ENCODE results near the gene AKTIP.

Gene AKTIP

GRCh38 chr16:53503991-53504663 is 1.1 kb upstream of the AKTIP start:
- Histone ChIP-seq H3K9me3 (ENCODE audit: control insufficient read depth, low read length) (no peaks in the 10 kb centered on the region), H3K36me3 (ENCODE audit: control insufficient read depth, insufficient read depth, low read length) (no peaks in the 10 kb centered on the region), H3K4me3 (ENCODE audit: insufficient read depth, low read depth, low read length) (peak overlapping the region; percentile 66), H3K27me3 (ENCODE audit: control insufficient read depth, insufficient read depth, low read length, poor library complexity, severe bottlenecking) (peaks cover 6% of the 10 kb centered on the region), H3K4me1 (ENCODE audit: control insufficient read depth, insufficient read depth, low read length) (peaks cover 6% of the 10 kb centered on the region), H3K27ac (ENCODE audit: insufficient read depth, low read depth, low read length, poor library complexity, severe bottlenecking) (no peak overlapping the region)
- WGBS, 2 experiments: 58 to 63% methylated on average over 15 of the region's 15 CpGs

GRCh38 chr16:53503270-53503923 is 388 bp upstream of the AKTIP start:
- H3K27ac ChIP-seq (ENCODE audit: insufficient read depth, low read depth, low read length, poor library complexity, severe bottlenecking): peak overlapping the region; percentile 89
- WGBS, 2 experiments: 1% methylated on average over 46 of the region's 46 CpGs
- H3K4me3 ChIP-seq (ENCODE audit: insufficient read depth, low read depth, low read length): peak overlapping the region; percentile 82
- H3K9me3 ChIP-seq (ENCODE audit: control insufficient read depth, low read length): no peaks in the 10 kb centered on the region
- H3K4me1 ChIP-seq (ENCODE audit: control insufficient read depth, insufficient read depth, low read length): peaks cover 6% of the 10 kb centered on the region
- H3K27me3 ChIP-seq (ENCODE audit: control insufficient read depth, insufficient read depth, low read length, poor library complexity, severe bottlenecking): peaks cover 6% of the 10 kb centered on the region
- no peaks in the 10 kb centered on the region for H3K36me3 ChIP-seq (ENCODE audit: control insufficient read depth, insufficient read depth, low read length)

DNA sequence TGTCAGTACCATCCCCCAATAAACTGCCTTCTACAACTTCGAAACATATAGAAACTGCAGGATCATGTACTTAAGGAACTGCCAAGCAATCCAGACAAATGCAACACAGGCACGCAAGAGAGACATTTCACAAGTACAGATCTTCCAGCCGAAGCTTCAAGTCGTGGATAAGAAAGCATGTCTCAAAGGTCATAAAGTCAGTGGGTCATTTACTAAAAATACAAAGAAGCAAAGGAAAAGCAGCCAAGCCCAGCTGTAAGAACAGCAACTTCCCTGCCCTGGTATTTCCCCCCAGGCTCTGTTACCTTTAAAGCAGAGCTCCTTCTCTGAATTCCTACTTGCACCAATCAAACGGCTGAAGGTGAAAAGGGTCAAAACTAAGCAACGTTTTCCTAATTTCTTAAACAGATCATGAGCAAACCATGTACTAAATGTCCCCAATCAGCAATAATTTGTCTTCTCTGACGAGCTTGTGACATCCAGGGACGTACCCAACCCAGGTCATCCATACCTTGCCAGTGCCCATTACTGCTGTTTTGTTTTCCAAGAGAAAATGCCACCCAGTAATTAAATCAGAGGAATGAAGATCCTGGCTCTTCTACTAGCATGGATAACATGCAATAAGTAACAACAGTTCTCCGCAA is 1.7 kb downstream of the AKTIP start:
- Histone ChIP-seq H3K27me3 (ENCODE audit: control insufficient read depth, insufficient read depth, low read length, poor library complexity, severe bottlenecking) (peaks cover 6% of the 10 kb centered on the region), H3K4me1 (ENCODE audit: control insufficient read depth, insufficient read depth, low read length) (peaks cover 6% of the 10 kb centered on the region), H3K4me3 (ENCODE audit: insufficient read depth, low read depth, low read length) (no peak overlapping the region), H3K36me3 (ENCODE audit: control insufficient read depth, insufficient read depth, low read length) (no peaks in the 10 kb centered on the region), H3K9me3 (ENCODE audit: control insufficient read depth, low read length) (no peaks in the 10 kb centered on the region), H3K27ac (ENCODE audit: insufficient read depth, low read depth, low read length, poor library complexity, severe bottlenecking) (no peak overlapping the region)
- WGBS, 2 experiments: 76 to 83% methylated on average over 9 of the region's 9 CpGs

DNA sequence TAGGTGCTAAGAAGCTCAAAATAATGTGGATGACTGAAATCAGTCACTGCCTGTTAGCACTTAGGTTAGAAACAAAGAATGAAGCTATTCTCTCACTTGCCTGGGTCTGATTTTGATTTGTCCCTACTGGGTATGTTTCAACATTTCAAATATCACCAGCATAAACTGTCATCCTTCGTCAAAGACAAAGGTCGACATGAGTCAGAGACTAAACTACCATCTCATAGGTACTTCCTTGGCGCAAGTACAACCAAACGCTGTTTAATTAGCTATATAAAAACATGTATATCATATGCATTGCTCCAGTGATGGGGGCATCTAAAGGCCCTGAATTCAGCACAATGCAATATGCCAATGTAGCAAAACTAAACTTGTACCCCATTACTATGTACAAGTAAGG is 4.0 kb downstream of the AKTIP start:
- Histone ChIP-seq H3K9me3 (ENCODE audit: control insufficient read depth, low read length) (no peaks in the 10 kb centered on the region), H3K36me3 (ENCODE audit: control insufficient read depth, insufficient read depth, low read length) (peaks cover 11% of the 10 kb centered on the region), H3K4me3 (ENCODE audit: insufficient read depth, low read depth, low read length) (no peak overlapping the region), H3K4me1 (ENCODE audit: control insufficient read depth, insufficient read depth, low read length) (peaks cover 6% of the 10 kb centered on the region), H3K27ac (ENCODE audit: insufficient read depth, low read depth, low read length, poor library complexity, severe bottlenecking) (no peak overlapping the region), H3K27me3 (ENCODE audit: control insufficient read depth, insufficient read depth, low read length, poor library complexity, severe bottlenecking) (peaks cover 6% of the 10 kb centered on the region)
- WGBS, 2 experiments: 94 to 98% methylated on average over 4 of the region's 4 CpGs

DNA sequence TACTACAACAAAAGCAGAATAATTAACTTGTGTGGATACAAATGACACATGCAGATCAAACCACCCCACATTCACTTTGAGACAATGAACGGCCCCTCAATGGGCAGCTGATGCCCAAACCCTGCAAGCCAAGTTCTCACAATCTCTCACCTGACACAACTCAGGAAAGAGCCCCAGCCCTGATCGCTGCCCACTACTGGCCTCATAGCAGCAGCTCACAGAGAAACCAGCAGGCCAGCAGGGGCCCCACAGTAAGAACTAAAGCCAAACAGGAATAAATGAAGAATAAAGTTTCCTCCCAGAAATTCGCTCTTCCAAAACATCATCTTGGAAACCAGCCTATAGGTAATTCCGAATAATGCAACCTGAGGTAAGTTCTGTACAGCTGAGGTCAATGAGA is 7.7 kb downstream of the AKTIP start:
- Histone ChIP-seq H3K9me3 (ENCODE audit: control insufficient read depth, low read length) (no peaks in the 10 kb centered on the region), H3K27me3 (ENCODE audit: control insufficient read depth, insufficient read depth, low read length, poor library complexity, severe bottlenecking) (no peaks in the 10 kb centered on the region), H3K27ac (ENCODE audit: insufficient read depth, low read depth, low read length, poor library complexity, severe bottlenecking) (no peak overlapping the region), H3K4me1 (ENCODE audit: control insufficient read depth, insufficient read depth, low read length) (no peaks in the 10 kb centered on the region), H3K4me3 (ENCODE audit: insufficient read depth, low read depth, low read length) (no peak overlapping the region), H3K36me3 (ENCODE audit: control insufficient read depth, insufficient read depth, low read length) (peaks cover 27% of the 10 kb centered on the region)
- 93 to 96% methylated on average over 4 of the region's 4 CpGs for whole genome bisulfite sequencing, 2 experiments

GRCh38 chr16:53494636-53495035 is 8.4 kb downstream of the AKTIP start:
- Histone ChIP-seq H3K4me3 (ENCODE audit: insufficient read depth, low read depth, low read length) (no peak overlapping the region), H3K4me1 (ENCODE audit: control insufficient read depth, insufficient read depth, low read length) (no peaks in the 10 kb centered on the region), H3K27me3 (ENCODE audit: control insufficient read depth, insufficient read depth, low read length, poor library complexity, severe bottlenecking) (no peaks in the 10 kb centered on the region), H3K27ac (ENCODE audit: insufficient read depth, low read depth, low read length, poor library complexity, severe bottlenecking) (no peak overlapping the region), H3K36me3 (ENCODE audit: control insufficient read depth, insufficient read depth, low read length) (peaks cover 28% of the 10 kb centered on the region), H3K9me3 (ENCODE audit: control insufficient read depth, low read length) (no peaks in the 10 kb centered on the region)
- WGBS, 2 experiments: 95 to 96% methylated on average over 6 of the region's 6 CpGs

GRCh38 chr16:53492503-53492902 is 10.5 kb downstream of the AKTIP start:
- H3K36me3 ChIP-seq (ENCODE audit: control insufficient read depth, insufficient read depth, low read length): peaks cover 28% of the 10 kb centered on the region
- 100% methylated on average over 1 of the region's 1 CpG; no CpG with 5 or more reads in 1 of the 2 experiments for WGBS, 2 experiments

DNA sequence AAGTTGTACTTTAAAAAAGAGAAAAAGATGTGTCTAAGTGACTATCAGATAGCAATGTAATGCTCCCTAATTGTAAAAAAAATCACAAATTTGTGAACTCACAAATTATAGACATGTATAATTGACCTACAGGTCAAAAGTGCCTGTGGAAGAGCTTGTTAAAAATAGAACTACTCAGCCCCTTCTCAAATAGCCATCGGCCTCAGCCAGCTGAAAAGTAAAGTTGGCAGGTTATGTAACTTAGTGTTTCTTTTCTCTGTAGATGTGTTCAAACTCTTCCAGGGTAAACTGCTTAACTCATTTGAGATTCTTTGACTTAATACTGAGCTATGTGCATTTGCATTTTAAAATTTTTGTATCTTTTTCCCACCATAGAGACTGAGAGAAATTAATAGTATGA is 13.3 kb downstream of the AKTIP start:
- no peaks in the 10 kb centered on the region for H3K9me3 ChIP-seq (ENCODE audit: control insufficient read depth, low read length)
- no peak overlapping the region for H3K27ac ChIP-seq (ENCODE audit: insufficient read depth, low read depth, low read length, poor library complexity, severe bottlenecking)
- 95 to 100% methylated on average over 1 of the region's 1 CpG for WGBS, 2 experiments
- no peaks in the 10 kb centered on the region for H3K4me1 ChIP-seq (ENCODE audit: control insufficient read depth, insufficient read depth, low read length)
- no peaks in the 10 kb centered on the region for H3K27me3 ChIP-seq (ENCODE audit: control insufficient read depth, insufficient read depth, low read length, poor library complexity, severe bottlenecking)
- peaks cover 39% of the 10 kb centered on the region for H3K36me3 ChIP-seq (ENCODE audit: control insufficient read depth, insufficient read depth, low read length)
- no peak overlapping the region for H3K4me3 ChIP-seq (ENCODE audit: insufficient read depth, low read depth, low read length)

More at GRCh38 chr16:53492503-53492902, 10.5 kb downstream of the AKTIP start:
- no peak overlapping the region for H3K4me3 ChIP-seq (ENCODE audit: insufficient read depth, low read depth, low read length)
- H3K4me1 ChIP-seq (ENCODE audit: control insufficient read depth, insufficient read depth, low read length): no peaks in the 10 kb centered on the region
- H3K27me3 ChIP-seq (ENCODE audit: control insufficient read depth, insufficient read depth, low read length, poor library complexity, severe bottlenecking): no peaks in the 10 kb centered on the region
- H3K9me3 ChIP-seq (ENCODE audit: control insufficient read depth, low read length): no peaks in the 10 kb centered on the region
- H3K27ac ChIP-seq (ENCODE audit: insufficient read depth, low read depth, low read length, poor library complexity, severe bottlenecking): no peak overlapping the region

GRCh38 chr16:53486230-53486629 is 16.8 kb downstream of the AKTIP start:
- no peaks in the 10 kb centered on the region for H3K9me3 ChIP-seq (ENCODE audit: control insufficient read depth, low read length)
- H3K27ac ChIP-seq (ENCODE audit: insufficient read depth, low read depth, low read length, poor library complexity, severe bottlenecking): no peak overlapping the region
- H3K36me3 ChIP-seq (ENCODE audit: control insufficient read depth, insufficient read depth, low read length): peaks cover 32% of the 10 kb centered on the region
- H3K27me3 ChIP-seq (ENCODE audit: control insufficient read depth, insufficient read depth, low read length, poor library complexity, severe bottlenecking): no peaks in the 10 kb centered on the region
- H3K4me1 ChIP-seq (ENCODE audit: control insufficient read depth, insufficient read depth, low read length): no peaks in the 10 kb centered on the region
- no peak overlapping the region for H3K4me3 ChIP-seq (ENCODE audit: insufficient read depth, low read depth, low read length)

DNA sequence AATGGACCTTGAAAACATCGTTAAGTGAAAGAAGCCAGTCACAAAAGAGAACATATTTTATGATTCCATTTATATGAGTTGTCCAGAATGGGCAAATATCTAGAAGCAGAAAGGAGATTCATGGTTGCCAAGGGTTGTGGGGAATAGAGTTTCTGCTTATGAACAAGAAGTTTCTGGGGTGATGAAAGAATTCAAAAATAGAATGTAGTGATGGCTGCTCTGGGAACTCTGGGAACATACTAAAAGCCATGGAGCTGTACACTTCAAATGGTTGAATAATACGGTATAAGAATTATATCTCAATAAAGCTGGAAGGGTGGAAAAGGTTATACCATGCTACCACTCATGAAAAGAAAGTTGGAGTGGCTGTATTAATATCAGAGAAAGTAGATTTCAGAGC is 18.5 kb downstream of the AKTIP start:
- no peak overlapping the region for H3K4me3 ChIP-seq (ENCODE audit: insufficient read depth, low read depth, low read length)
- peaks cover 34% of the 10 kb centered on the region for H3K36me3 ChIP-seq (ENCODE audit: control insufficient read depth, insufficient read depth, low read length)
- no peak overlapping the region for H3K27ac ChIP-seq (ENCODE audit: insufficient read depth, low read depth, low read length, poor library complexity, severe bottlenecking)
- no peaks in the 10 kb centered on the region for H3K9me3 ChIP-seq (ENCODE audit: control insufficient read depth, low read length)
- WGBS, 2 experiments: 95 to 100% methylated on average over 2 of the region's 2 CpGs
- no peaks in the 10 kb centered on the region for H3K4me1 ChIP-seq (ENCODE audit: control insufficient read depth, insufficient read depth, low read length)
- no peaks in the 10 kb centered on the region for H3K27me3 ChIP-seq (ENCODE audit: control insufficient read depth, insufficient read depth, low read length, poor library complexity, severe bottlenecking)
